ENCODE data around the gene NUDT12. TPM values are rescaled to one million over a fixed set of nuclear protein-coding genes. Genes with fewer than 3 reads are reported as not detected.

Gene NUDT12
- polyA plus RNA-seq, 3 donors: 0.08 to 1.1 (median 0.11) TPM

GRCh38 chr5:103601314-103601713, 38.7 kb upstream of the NUDT12 start:
- intact Hi-C loops (cut with micrococcal nuclease): no loop called here
- H3K36me3 Mint-ChIP-seq: no peaks in the 10 kb centered on the region
- no CpG with 5 or more reads among the region's 3 CpGs for WGBS (ENCODE audit: insufficient coverage)

DNA sequence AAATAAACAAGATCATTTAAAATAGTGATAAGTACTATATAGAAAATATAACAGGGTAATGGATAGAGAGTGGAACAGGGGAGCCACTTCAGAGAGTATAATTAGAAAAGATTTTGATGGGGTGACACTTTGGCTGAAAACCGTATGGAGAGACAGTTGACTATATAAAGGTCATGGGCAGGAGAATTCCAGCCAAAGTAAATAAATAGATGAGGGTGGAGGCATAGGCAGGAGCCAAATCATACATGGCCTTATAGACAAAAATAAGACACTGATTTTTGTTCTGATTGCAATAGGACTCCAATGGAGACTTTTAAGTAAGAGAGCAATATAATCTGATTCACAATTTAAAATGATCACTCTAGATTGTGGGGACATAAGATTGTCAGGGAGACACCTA, 37.5 kb upstream of the NUDT12 start:
- no peak for TF ChIP-seq CTCF (IDR thresholded peaks at IDR 0.05)
- Mint-ChIP-seq H3K27me3 (ENCODE audit: low read depth in 3 of 3) (peaks cover 0 to 1% (median 0%) of the 10 kb centered on the region in 3 donors), H3K36me3 (no peaks in the 10 kb centered on the region), H3K4me1 (no peaks in the 10 kb centered on the region), H3K27ac (no peak overlapping the region), H3K4me3 (no peak overlapping the region), H3K9me3 (peaks cover 0 to 2% (median 0%) of the 10 kb centered on the region in 7 donors)
- WGBS (ENCODE audit: insufficient coverage): no CpG with 5 or more reads among the region's 1 CpG
- Histone ChIP-seq H3K36me3 (replicated peaks in 1 of 2; ENCODE audit: control insufficient read depth in 1 of 2, insufficient read depth in 2 of 2, low read length in 2 of 2) (no peaks in the 10 kb centered on the region), H3K9me3 (replicated peaks in 1 of 2; ENCODE audit: control insufficient read depth in 1 of 2, insufficient read depth in 1 of 2, low read length in 2 of 2) (no peaks in the 10 kb centered on the region), H3K4me2 (replicated peaks; ENCODE audit: extremely low read depth, low read length, poor library complexity, severe bottlenecking) (no peak overlapping the region), H3K79me2 (ENCODE audit: insufficient read depth, low read length) (no peaks in the 10 kb centered on the region), H3K4me1 (ENCODE audit: control insufficient read depth in 1 of 2, insufficient read depth in 2 of 2, low read length in 2 of 2) (no peaks in the 10 kb centered on the region), H3K27me3 (ENCODE audit: control insufficient read depth in 2 of 2, insufficient read depth in 2 of 2, low read length in 2 of 2) (no peaks in the 10 kb centered on the region), H3K4me3 (replicated peaks in 1 of 3; ENCODE audit: low read depth in 2 of 3, low read length in 3 of 3) (no peak overlapping the region), H3K9ac (ENCODE audit: insufficient read depth, low read length, poor library complexity, severe bottlenecking) (no peak overlapping the region), H2AFZ (ENCODE audit: insufficient read depth, low read depth, low read length, poor library complexity, severe bottlenecking) (no peak overlapping the region), H3K27ac (ENCODE audit: low read depth in 1 of 2, low read length in 2 of 2) (no peak overlapping the region), H4K20me1 (ENCODE audit: insufficient read depth, low read length) (no peaks in the 10 kb centered on the region)
- intact Hi-C loops (cut with micrococcal nuclease): no loop called here
- no peak for DNase-seq

More at GRCh38 chr5:103601314-103601713, 38.7 kb upstream of the NUDT12 start:
- Histone ChIP-seq H3K4me1 (ENCODE audit: control insufficient read depth in 1 of 2, insufficient read depth in 2 of 2, low read length in 2 of 2) (no peaks in the 10 kb centered on the region), H3K9me3 (replicated peaks in 1 of 2; ENCODE audit: control insufficient read depth in 1 of 2, insufficient read depth in 1 of 2, low read length in 2 of 2) (no peaks in the 10 kb centered on the region), H3K27me3 (ENCODE audit: control insufficient read depth in 2 of 2, insufficient read depth in 2 of 2, low read length in 2 of 2) (no peaks in the 10 kb centered on the region), H3K79me2 (ENCODE audit: insufficient read depth, low read length) (no peaks in the 10 kb centered on the region), H3K4me3 (replicated peaks in 1 of 3; ENCODE audit: low read depth in 2 of 3, low read length in 3 of 3) (no peak overlapping the region), H3K9ac (ENCODE audit: insufficient read depth, low read length, poor library complexity, severe bottlenecking) (no peak overlapping the region), H2AFZ (ENCODE audit: insufficient read depth, low read depth, low read length, poor library complexity, severe bottlenecking) (no peak overlapping the region), H3K4me2 (replicated peaks; ENCODE audit: extremely low read depth, low read length, poor library complexity, severe bottlenecking) (no peak overlapping the region), H3K27ac (ENCODE audit: low read depth in 1 of 2, low read length in 2 of 2) (no peak overlapping the region), H3K36me3 (replicated peaks in 1 of 2; ENCODE audit: control insufficient read depth in 1 of 2, insufficient read depth in 2 of 2, low read length in 2 of 2) (no peaks in the 10 kb centered on the region), H4K20me1 (ENCODE audit: insufficient read depth, low read length) (no peaks in the 10 kb centered on the region)
- Mint-ChIP-seq H3K4me1 (no peaks in the 10 kb centered on the region), H3K27me3 (ENCODE audit: low read depth in 3 of 3) (peaks cover 0 to 1% (median 0%) of the 10 kb centered on the region in 3 donors), H3K4me3 (no peak overlapping the region), H3K27ac (no peak overlapping the region), H3K9me3 (peaks cover 0 to 2% (median 0%) of the 10 kb centered on the region in 7 donors)
- TF ChIP-seq CTCF (IDR thresholded peaks at IDR 0.05): no peak
- DNase-seq: no peak

All from CD14-positive monocyte (primary cell).